Upper lobe of left lung (tissue), 4 donors: Measurements from ENCODE around the gene TSPAN31.

Experiments used
- CTCF ChIP-seq, 6 experiments: fragments of 450-650 bp in 4 of 6; fragments of 200-600 bp in 2 of 6; sonication (generic) in 2 of 6; IDR thresholded peaks; one replicate each; pipeline ENCODE4 v1.5.1; 2016 to 2019; ENCODE audit warnings: antibody characterized with exemption in 6 of 6
- EP300 ChIP-seq, 4 donors: sonication (generic); formaldehyde crosslinking; IDR thresholded peaks; one replicate each; pipeline ENCODE4 v1.5.1; 2017; ENCODE audit warnings: antibody characterized with exemption in 4 of 4, control low read depth in 2 of 4
- POLR2A ChIP-seq, 4 donors: fragments of 450-650 bp; IDR thresholded peaks; one replicate each; pipeline ENCODE4 v1.5.1; 2016 to 2017; ENCODE audit warnings: antibody characterized with exemption in 4 of 4, mild to moderate bottlenecking in 2 of 4
- POLR2AphosphoS5 ChIP-seq, 2 donors: sonication (generic); formaldehyde crosslinking; IDR thresholded peaks; one replicate each; pipeline ENCODE4 v1.5.1; 2017; ENCODE audit warnings: antibody characterized with exemption in 2 of 2

GRCh38 chr12:57771873-57772428 is 27.1 kb downstream of the TSPAN31 start, which contains the start of gene METTL1:
- TF ChIP-seq POLR2A (IDR thresholded peaks at IDR 0.05) (peak in 3 of 4 donors; percentile 41 to 72 (median 70)), CTCF (IDR thresholded peaks at IDR 0.05) (no peak), POLR2AphosphoS5 (IDR thresholded peaks at IDR 0.05) (peak; percentile 68 to 84), EP300 (IDR thresholded peaks at IDR 0.05) (peak in 1 of 4 donors; percentile 19)
